Activated T-cell treated with anti-CD3 and anti-CD28 coated beads for 48 hours (primary cell): ENCODE results near the gene RFTN1.

Experiments
- DNase-seq: peaks from one replicate; pipeline ENCODE4 v3.0.0-alpha.2; 2020; ENCODE audit warnings: low read depth

The RFTN1 gene

GRCh38 chr3:16432714-16433113, 80.8 kb downstream of the RFTN1 start:
- DNase-seq: no peak

- DNase-seq: no peak
Observed at GRCh38 chr3:16430717-16431630, 82.5 kb downstream of the RFTN1 start.

GRCh38 chr3:16429086-16429485, 84.4 kb downstream of the RFTN1 start:
- no peak for DNase-seq

- DNase-seq: no peak
Observed at GRCh38 chr3:16428612-16429011, 84.9 kb downstream of the RFTN1 start.

GRCh38 chr3:16427103-16427965, 86.2 kb downstream of the RFTN1 start:
- no peak for DNase-seq

- DNase-seq: no peak
Observed at GRCh38 chr3:16426665-16427064, 86.8 kb downstream of the RFTN1 start.

GRCh38 chr3:16426029-16426400, 87.5 kb downstream of the RFTN1 start:
- no peak for DNase-seq

- DNase-seq: no peak
Observed at GRCh38 chr3:16425398-16426028, 88.0 kb downstream of the RFTN1 start.

GRCh38 chr3:16423947-16424673, 89.4 kb downstream of the RFTN1 start:
- no peak for DNase-seq

- DNase-seq: no peak
Observed at GRCh38 chr3:16423298-16423697, 90.2 kb downstream of the RFTN1 start.

GRCh38 chr3:16419640-16420241, 93.8 kb downstream of the RFTN1 start:
- no peak for DNase-seq

GRCh38 chr3:16417945-16418739, 95.4 kb downstream of the RFTN1 start:
- no peak for DNase-seq

- DNase-seq: no peak
Observed at GRCh38 chr3:16415911-16416476, 97.5 kb downstream of the RFTN1 start.

- DNase-seq: no peak
Observed at GRCh38 chr3:16413321-16413720, 100.2 kb downstream of the RFTN1 start.

- DNase-seq: no peak
Observed at GRCh38 chr3:16412192-16412800, 101.2 kb downstream of the RFTN1 start.

- no peak for DNase-seq
Observed at GRCh38 chr3:16411441-16411840, 102.1 kb downstream of the RFTN1 start.

- DNase-seq: no peak
Observed at GRCh38 chr3:16410659-16411058, 102.8 kb downstream of the RFTN1 start.

- DNase-seq: no peak
Observed at GRCh38 chr3:16409032-16409431, 104.5 kb downstream of the RFTN1 start.

- DNase-seq: no peak
Observed at GRCh38 chr3:16407366-16407765, 106.1 kb downstream of the RFTN1 start.

- DNase-seq: no peak
Observed at GRCh38 chr3:16406579-16406978, 106.9 kb downstream of the RFTN1 start.
